Trophoblast cell (in vitro differentiated cells and primary cell): Measurements from ENCODE around the gene ZDHHC14.
"Not testable (repeated sequence)": the region's sequence is repeated elsewhere in the genome, so short reads cannot be mapped to it uniquely, and the experiment has no call there.

Experiments used
- DNase-seq, 2 donors: peaks; one replicate each; pipeline ENCODE4 v3.0.0-alpha.2; 2016
- H2AFZ ChIP-seq: 2 replicates; pipeline ENCODE4 v1.6.1; 2013; ENCODE audit warnings: low read length, moderate library complexity, mild to moderate bottlenecking; ENCODE audit not compliant: insufficient read depth, poor library complexity
- H2AK5ac ChIP-seq: 2 replicates; pipeline ENCODE4 v1.6.1; 2013; ENCODE audit warnings: mild to moderate bottlenecking, low read length
- H2BK120ac ChIP-seq: 2 replicates; pipeline ENCODE4 v1.6.1; 2013; ENCODE audit warnings: low read length, mild to moderate bottlenecking, moderate library complexity; ENCODE audit not compliant: insufficient read depth, poor library complexity
- H2BK12ac ChIP-seq: 2 replicates; pipeline ENCODE4 v1.6.1; 2013; ENCODE audit warnings: mild to moderate bottlenecking, low read length, moderate library complexity
- H2BK5ac ChIP-seq: 2 replicates; pipeline ENCODE4 v1.6.1; 2013; ENCODE audit warnings: low read length, low read depth, moderate library complexity, mild to moderate bottlenecking; ENCODE audit not compliant: poor library complexity
- H3K14ac ChIP-seq: 2 replicates; pipeline ENCODE4 v1.6.1; 2013; ENCODE audit warnings: mild to moderate bottlenecking, low read length
- H3K18ac ChIP-seq: 2 replicates; pipeline ENCODE4 v1.6.1; 2013; ENCODE audit warnings: mild to moderate bottlenecking, low read length
- H3K23ac ChIP-seq: 2 replicates; pipeline ENCODE4 v1.6.1; 2013; ENCODE audit warnings: low read length
- H3K27ac ChIP-seq: 2 replicates; pipeline ENCODE4 v1.5.1; 2013; ENCODE audit warnings: low read depth, mild to moderate bottlenecking, inconsistent platforms, low read length, moderate library complexity
- H3K27me3 ChIP-seq: 2 replicates; pipeline ENCODE4 v1.6.1; 2013; ENCODE audit warnings: inconsistent platforms, mild to moderate bottlenecking, low read length, moderate library complexity; ENCODE audit not compliant: insufficient read depth
- H3K36me3 ChIP-seq, 2 experiments: 1 replicate in 1 of 2; 2 replicates in 1 of 2; pipeline ENCODE4 v1.6.1; 2013; ENCODE audit warnings: low read length in 2 of 2, mild to moderate bottlenecking in 2 of 2, moderate library complexity in 1 of 2; ENCODE audit not compliant: insufficient read depth in 2 of 2, control insufficient read depth in 1 of 2
- H3K4ac ChIP-seq: 2 replicates; pipeline ENCODE4 v1.6.1; 2013; ENCODE audit warnings: low read depth, mild to moderate bottlenecking, low read length, moderate library complexity
- H3K4me1 ChIP-seq, 2 experiments: 1 replicate in 1 of 2; 2 replicates in 1 of 2; pipeline ENCODE4 v1.6.1; 2013; ENCODE audit warnings: low read length in 2 of 2, mild to moderate bottlenecking in 2 of 2, moderate library complexity in 1 of 2; ENCODE audit not compliant: insufficient read depth in 2 of 2, control insufficient read depth in 1 of 2
- H3K4me2 ChIP-seq: 2 replicates; pipeline ENCODE4 v1.6.1; 2013; ENCODE audit warnings: inconsistent platforms, mild to moderate bottlenecking, low read length, moderate library complexity
- H3K4me3 ChIP-seq: 2 replicates; pipeline ENCODE4 v1.5.1; 2013; ENCODE audit warnings: mild to moderate bottlenecking, low read depth, low read length, inconsistent platforms
- H3K79me1 ChIP-seq: one replicate; pipeline ENCODE4 v1.6.1; 2013; ENCODE audit warnings: low read length
- H3K79me2 ChIP-seq: 2 replicates; pipeline ENCODE4 v1.6.1; 2013; ENCODE audit warnings: low read length, mild to moderate bottlenecking; ENCODE audit not compliant: control insufficient read depth, insufficient read depth, poor library complexity
- H3K9ac ChIP-seq: 2 replicates; pipeline ENCODE4 v1.6.1; 2013; ENCODE audit warnings: mild to moderate bottlenecking, low read length
- H3K9me3 ChIP-seq: 2 replicates; pipeline ENCODE4 v1.6.1; 2013; ENCODE audit warnings: low read depth, mild to moderate bottlenecking, control low read depth, inconsistent platforms, low read length; ENCODE audit not compliant: insufficient read depth
- H4K12ac ChIP-seq: 2 replicates; pipeline ENCODE4 v1.6.1; 2013; ENCODE audit warnings: low read depth, mild to moderate bottlenecking, low read length, moderate library complexity
- H4K8ac ChIP-seq: 2 replicates; pipeline ENCODE4 v1.6.1; 2013; ENCODE audit warnings: low read depth, mild to moderate bottlenecking, low read length, moderate library complexity
- H4K91ac ChIP-seq: one replicate; pipeline ENCODE4 v1.6.1; 2013; ENCODE audit warnings: low read depth, mild to moderate bottlenecking, low read length, moderate library complexity
- WGBS: extraction: QIAGEN DNeasy Blood & Tissue Kit; methylation state at CpG from one replicate; pipeline ENCODE4 v1.1.7; 2013; ENCODE audit warnings: missing lambda C conversion rate; ENCODE audit not compliant: insufficient read length, insufficient coverage; ENCODE audit errors: extremely low coverage; 5-methylcytosine and 5-hydroxymethylcytosine counted together

ZDHHC14 gene

GRCh38 chr6:157574851-157575424 lies 193.9 kb downstream of the ZDHHC14 start:
- no peak overlapping the region for H3K18ac ChIP-seq
- WGBS, result no CpG with 5 or more reads among the region's 5 CpGs
- H2AK5ac ChIP-seq, result no peak overlapping the region
- no peak overlapping the region for H3K14ac ChIP-seq
- peaks cover 0 to 3% of the 10 kb centered on the region in 2 experiments for H3K4me1 ChIP-seq
- no peak overlapping the region for H2BK5ac ChIP-seq
- H4K12ac ChIP-seq, result no peak overlapping the region
- no peak overlapping the region for H3K4ac ChIP-seq
- H2AFZ ChIP-seq, result no peak overlapping the region
- no peak overlapping the region for H4K91ac ChIP-seq
- no peak overlapping the region for H3K23ac ChIP-seq
- H3K27me3 ChIP-seq, result no peaks in the 10 kb centered on the region
- H4K8ac ChIP-seq, result no peak overlapping the region
- H2BK120ac ChIP-seq, result no peak overlapping the region
- H3K4me3 ChIP-seq, result no peak overlapping the region
- no peak overlapping the region for H3K4me2 ChIP-seq
- H3K9ac ChIP-seq, result no peak overlapping the region
- no peaks in the 10 kb centered on the region for H3K79me2 ChIP-seq
- H3K27ac ChIP-seq, result no peak overlapping the region
- no peaks in the 10 kb centered on the region for H3K79me1 ChIP-seq
- no peaks in the 10 kb centered on the region for H3K36me3 ChIP-seq
- peaks cover 1% of the 10 kb centered on the region for H3K9me3 ChIP-seq
- no peak overlapping the region for H2BK12ac ChIP-seq
- no peak for DNase-seq

DNA sequence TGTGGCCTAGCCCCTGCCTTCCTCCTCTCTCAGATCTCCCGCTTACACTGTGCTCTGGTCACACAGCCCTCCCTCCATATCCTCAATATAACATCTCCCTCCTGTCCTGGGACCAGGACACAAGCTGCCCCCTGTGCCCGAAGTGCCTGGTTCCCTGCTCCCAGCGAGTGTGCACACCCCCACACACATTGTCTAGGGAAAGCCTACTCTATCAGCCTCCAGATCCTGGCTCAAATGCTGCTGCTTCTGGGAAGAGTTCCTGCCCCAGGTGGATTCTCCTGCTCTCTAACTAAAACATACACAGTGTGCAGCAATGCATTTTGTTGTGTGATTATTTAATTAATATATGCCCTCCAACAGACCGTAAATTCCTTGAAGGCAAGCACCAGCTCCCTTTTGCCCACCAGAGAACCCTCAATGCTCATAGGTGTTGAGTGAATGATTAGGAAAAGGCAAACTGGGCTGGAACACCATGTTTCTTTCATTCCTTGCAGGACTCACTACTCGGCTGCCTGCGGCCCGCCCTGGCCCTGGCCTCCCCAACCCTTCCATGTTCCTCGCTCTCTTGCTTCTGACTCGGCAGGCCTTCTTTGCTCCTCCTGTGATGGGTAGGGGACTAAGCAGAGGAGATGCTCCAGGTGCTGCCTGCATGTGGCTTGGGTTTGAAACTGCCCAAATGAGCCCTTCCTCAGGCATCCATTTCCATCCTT lies 194.6 kb downstream of the ZDHHC14 start:
- H3K23ac ChIP-seq, result no peak overlapping the region
- H3K14ac ChIP-seq, result no peak overlapping the region
- H4K12ac ChIP-seq, result no peak overlapping the region
- no peak overlapping the region for H4K91ac ChIP-seq
- no peak overlapping the region for H3K4me3 ChIP-seq
- H2AFZ ChIP-seq, result no peak overlapping the region
- no peaks in the 10 kb centered on the region for H3K79me2 ChIP-seq
- H3K18ac ChIP-seq, result no peak overlapping the region
- H3K4me1 ChIP-seq, result peaks cover 0 to 3% of the 10 kb centered on the region in 2 experiments
- no peak for DNase-seq
- no peak overlapping the region for H2BK12ac ChIP-seq
- H3K27me3 ChIP-seq, result no peaks in the 10 kb centered on the region
- no peak overlapping the region for H2AK5ac ChIP-seq
- H3K4ac ChIP-seq, result no peak overlapping the region
- no peak overlapping the region for H3K9ac ChIP-seq
- H2BK120ac ChIP-seq, result no peak overlapping the region
- peaks cover 1% of the 10 kb centered on the region for H3K9me3 ChIP-seq
- no peak overlapping the region for H2BK5ac ChIP-seq
- no peak overlapping the region for H3K27ac ChIP-seq
- H4K8ac ChIP-seq, result no peak overlapping the region
- H3K36me3 ChIP-seq, result no peaks in the 10 kb centered on the region
- no peaks in the 10 kb centered on the region for H3K79me1 ChIP-seq
- H3K4me2 ChIP-seq, result no peak overlapping the region
- no CpG with 5 or more reads among the region's 9 CpGs for WGBS

DNA sequence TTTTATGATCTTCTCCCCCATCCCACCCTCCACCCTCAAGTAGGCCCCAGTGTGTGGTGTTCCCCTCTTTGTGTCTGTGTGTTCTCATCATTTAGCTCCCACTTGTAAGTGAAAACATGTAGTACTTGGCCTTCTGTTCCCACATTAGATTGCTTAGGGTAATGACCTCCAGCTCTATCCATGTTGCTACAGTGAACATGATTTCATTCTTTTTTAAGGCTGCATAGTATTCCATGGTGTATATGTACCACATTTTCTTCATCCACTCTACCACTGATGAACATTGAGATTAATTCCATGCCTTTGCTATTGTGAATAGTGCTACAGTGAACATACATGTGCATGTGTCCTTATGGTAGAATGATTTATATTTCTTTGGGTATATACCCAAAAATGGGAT lies 196.0 kb downstream of the ZDHHC14 start:
- H3K4me3 ChIP-seq, H3K36me3 ChIP-seq, H3K18ac ChIP-seq, H3K79me1 ChIP-seq, H2BK120ac ChIP-seq, H3K27ac ChIP-seq, H3K4me2 ChIP-seq, H3K4me1 ChIP-seq, H4K12ac ChIP-seq, H4K8ac ChIP-seq, H3K9ac ChIP-seq, H2BK12ac ChIP-seq, H4K91ac ChIP-seq, H3K79me2 ChIP-seq, H3K14ac ChIP-seq, H3K27me3 ChIP-seq, H2BK5ac ChIP-seq, H2AFZ ChIP-seq, H3K4ac ChIP-seq, DNase-seq, H3K23ac ChIP-seq, H3K9me3 ChIP-seq, H2AK5ac ChIP-seq: not testable (repeated sequence)

DNA sequence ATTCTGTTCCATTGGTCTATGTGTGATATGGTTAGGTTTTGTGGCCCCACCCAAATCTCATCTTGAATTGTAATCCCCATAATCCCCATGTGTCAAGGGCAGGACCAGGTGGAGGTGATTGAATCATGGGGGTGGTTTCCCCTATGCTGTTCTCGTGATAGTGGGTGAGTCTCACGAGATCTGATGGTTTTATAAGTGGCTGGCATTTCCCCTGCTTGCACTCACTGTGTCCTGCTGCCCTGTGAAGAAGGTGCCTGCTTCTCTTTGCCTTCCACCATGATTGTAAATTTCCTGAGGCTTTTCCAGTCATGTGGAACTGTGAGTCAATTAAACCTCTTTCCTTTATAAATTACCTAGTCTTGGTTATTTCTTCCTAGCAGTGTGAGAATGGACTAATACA lies 197.5 kb downstream of the ZDHHC14 start:
- H3K14ac ChIP-seq, H3K4ac ChIP-seq, H2BK12ac ChIP-seq, H3K23ac ChIP-seq, H2AK5ac ChIP-seq, H3K79me1 ChIP-seq, H2BK120ac ChIP-seq, H4K91ac ChIP-seq, H3K79me2 ChIP-seq, DNase-seq, H3K9me3 ChIP-seq, H2BK5ac ChIP-seq, H4K8ac ChIP-seq, H3K4me3 ChIP-seq, H3K27me3 ChIP-seq, H3K9ac ChIP-seq, H4K12ac ChIP-seq, H3K4me1 ChIP-seq, H3K27ac ChIP-seq, H3K4me2 ChIP-seq, H3K36me3 ChIP-seq, H3K18ac ChIP-seq, H2AFZ ChIP-seq: not testable (repeated sequence)
- WGBS, result no CpG with 5 or more reads among the region's 2 CpGs
